Kidney epithelial cell (primary cell): ENCODE data around the gene PIM1. TPM values are rescaled to one million over a fixed set of nuclear protein-coding genes. Genes with fewer than 3 reads are reported as not detected.

Source experiments
- DNase-seq: peaks from one replicate; pipeline ENCODE4 v3.0.0-alpha.2; 2010; ENCODE audit warnings: low read depth
- H3K27me3 ChIP-seq: 2 replicates; pipeline ENCODE4 v1.6.0; 2011; ENCODE audit warnings: low read length; ENCODE audit not compliant: control insufficient read depth, insufficient read depth
- H3K36me3 ChIP-seq: 2 replicates; pipeline ENCODE4 v1.5.1; 2011; ENCODE audit warnings: low read length; ENCODE audit not compliant: control insufficient read depth, insufficient read depth
- H3K4me3 ChIP-seq: 2 replicates; pipeline ENCODE4 v1.5.1; 2011; ENCODE audit warnings: low read depth, mild to moderate bottlenecking, control low read depth, low read length
- total RNA-seq: library from RNA; depleted of rRNA; stranded (reverse); fragments of >200 nt; gene quantifications from 2 replicates; pipeline ENCODE4 v1.2.3, GENCODE V29; 2015
- TF ChIP-seq, protein P1 (sequence below): IDR thresholded peaks from 2 replicates; pipeline ENCODE4 v1.5.1; 2011; ENCODE audit warnings: mild to moderate bottlenecking, moderate library complexity, low read length, control low read depth, inconsistent platforms; ENCODE audit not compliant: insufficient read depth, poor library complexity, severe bottlenecking

The PIM1 gene
- total RNA-seq, 1 donor from 2014 or later: 18.2 TPM

GRCh38 chr6:37222125-37222967 lies 52.4 kb downstream of the PIM1 start:
- TF ChIP-seq, protein P1, sequence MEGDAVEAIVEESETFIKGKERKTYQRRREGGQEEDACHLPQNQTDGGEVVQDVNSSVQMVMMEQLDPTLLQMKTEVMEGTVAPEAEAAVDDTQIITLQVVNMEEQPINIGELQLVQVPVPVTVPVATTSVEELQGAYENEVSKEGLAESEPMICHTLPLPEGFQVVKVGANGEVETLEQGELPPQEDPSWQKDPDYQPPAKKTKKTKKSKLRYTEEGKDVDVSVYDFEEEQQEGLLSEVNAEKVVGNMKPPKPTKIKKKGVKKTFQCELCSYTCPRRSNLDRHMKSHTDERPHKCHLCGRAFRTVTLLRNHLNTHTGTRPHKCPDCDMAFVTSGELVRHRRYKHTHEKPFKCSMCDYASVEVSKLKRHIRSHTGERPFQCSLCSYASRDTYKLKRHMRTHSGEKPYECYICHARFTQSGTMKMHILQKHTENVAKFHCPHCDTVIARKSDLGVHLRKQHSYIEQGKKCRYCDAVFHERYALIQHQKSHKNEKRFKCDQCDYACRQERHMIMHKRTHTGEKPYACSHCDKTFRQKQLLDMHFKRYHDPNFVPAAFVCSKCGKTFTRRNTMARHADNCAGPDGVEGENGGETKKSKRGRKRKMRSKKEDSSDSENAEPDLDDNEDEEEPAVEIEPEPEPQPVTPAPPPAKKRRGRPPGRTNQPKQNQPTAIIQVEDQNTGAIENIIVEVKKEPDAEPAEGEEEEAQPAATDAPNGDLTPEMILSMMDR: no peak
- H3K4me3 ChIP-seq: peak overlapping the region; percentile 34
- peak; percentile 92 for DNase-seq
- no peaks in the 10 kb centered on the region for H3K36me3 ChIP-seq
- no peaks in the 10 kb centered on the region for H3K27me3 ChIP-seq

GRCh38 chr6:37222992-37223391 lies 53.0 kb downstream of the PIM1 start:
- TF ChIP-seq, protein P1: no peak
- Histone ChIP-seq H3K27me3 (no peaks in the 10 kb centered on the region), H3K4me3 (peak overlapping the region; percentile 10), H3K36me3 (no peaks in the 10 kb centered on the region)
- no peak for DNase-seq

Other genes starting within 250 kb of the PIM1 start
- not detected in 2 replicates for gene PI16, start 215.4 kb upstream of the PIM1 start, total RNA-seq
- gene MTCH1, start 184.0 kb upstream of the PIM1 start, total RNA-seq: 172 and 173 TPM in 2 replicates
- gene FGD2, start 164.5 kb upstream of the PIM1 start, total RNA-seq: 0.04 and 0.68 TPM in 2 replicates
- 12.7 and 13.0 TPM in 2 replicates for gene TBC1D22B, start 87.6 kb downstream of the PIM1 start, total RNA-seq
- gene TMEM217, start 88.0 kb downstream of the PIM1 start, total RNA-seq: 2.0 and 4.0 TPM in 2 replicates
- 13.8 and 16.8 TPM in 2 replicates for gene RNF8, start 183.8 kb downstream of the PIM1 start, total RNA-seq